Panc1 (cell line): ENCODE results near the gene LDB2. TPM values are rescaled to one million over a fixed set of nuclear protein-coding genes. Genes with fewer than 3 reads are reported as not detected.

Source experiments
- ATAC-seq: fragments of 200-7000 bp; cut with Tn5 transposase; 2 replicates; pipeline ENCODE4 v1.9.1; 2020; ENCODE audit warnings: mild to moderate bottlenecking, moderate library complexity
- BruUV-seq: library from RNA; stranded (reverse); fragments of 400-500 nt; replicated peaks from 2 replicates; lab custom pipeline; 2021; lab: Mats Ljungman, UMichigan
- CTCF ChIA-PET: fragments of 300-600 bp; sonication (Branson Sonifier 250); formaldehyde crosslinking; loops from one replicate; lab custom pipeline; 2022; ENCODE audit warnings: antibody characterized with exemption; lab: Charles Lee
- POLR2A ChIA-PET: fragments of 300-600 bp; sonication (Branson Sonifier 250); formaldehyde crosslinking; loops from one replicate; lab custom pipeline; 2022; ENCODE audit warnings: antibody characterized with exemption; lab: Charles Lee
- DNase-seq: peaks from one replicate; pipeline ENCODE4 v3.0.0-alpha.2; 2010; ENCODE audit warnings: low read depth, low spot score
- H3K27ac ChIP-seq: 2 replicates; pipeline ENCODE4 v1.5.1; 2011; ENCODE audit warnings: mild to moderate bottlenecking, low read length, inconsistent platforms
- H3K27me3 ChIP-seq: fragments of 200-500 bp; sonication (Bioruptor generic); 2 replicates; pipeline ENCODE4 v1.6.0; 2014; ENCODE audit warnings: low read length, inconsistent platforms; ENCODE audit not compliant: control insufficient read depth, insufficient read depth
- H3K36me3 ChIP-seq: fragments of 200-500 bp; sonication (Bioruptor generic); 2 replicates; pipeline ENCODE4 v1.5.1; 2014; ENCODE audit warnings: inconsistent platforms, mild to moderate bottlenecking, low read length, moderate library complexity; ENCODE audit not compliant: control insufficient read depth, insufficient read depth
- H3K4me1 ChIP-seq: 2 replicates; pipeline ENCODE4 v1.5.1; 2011; ENCODE audit warnings: inconsistent platforms, mild to moderate bottlenecking, low read length, moderate library complexity; ENCODE audit not compliant: control insufficient read depth, insufficient read depth
- H3K4me3 ChIP-seq, 2 experiments: 2 replicates each; pipeline ENCODE4 v1.5.1; 2011 to 2012; ENCODE audit warnings: low read depth in 2 of 2, low read length in 2 of 2, mild to moderate bottlenecking in 2 of 2, inconsistent platforms in 1 of 2, moderate library complexity in 1 of 2
- H3K9me3 ChIP-seq: fragments of 200-500 bp; sonication (Bioruptor generic); 2 replicates; pipeline ENCODE4 v1.5.1; 2014; ENCODE audit warnings: low read depth, mild to moderate bottlenecking, inconsistent platforms, low read length, moderate library complexity; ENCODE audit not compliant: control insufficient read depth, insufficient read depth
- POLR2AphosphoS5 ChIP-seq: IDR thresholded peaks from 2 replicates; pipeline ENCODE4 v1.6.1; 2012; ENCODE audit warnings: mild to moderate bottlenecking, low read depth, low read length, moderate library complexity
- SIN3A ChIP-seq: IDR thresholded peaks from 2 replicates; pipeline ENCODE4 v1.6.1; 2012; ENCODE audit warnings: low read depth, mild to moderate bottlenecking, low read length, moderate library complexity, borderline replicate concordance; ENCODE audit not compliant: insufficient read depth
- TCF7L2 ChIP-seq: IDR thresholded peaks from 2 replicates; pipeline ENCODE4 v1.6.1; 2011; ENCODE audit warnings: mild to moderate bottlenecking, low read depth, low read length, inconsistent platforms
- in situ Hi-C: cut with HindIII; loops from 2 replicates; pipeline ENCODE4 v1.10.0; 2016; ENCODE audit warnings: low sequenced_read_pairs, low pct_unique_long_range_greater_than_20kb
- intact Hi-C: fragments of 100-400 bp; cut with micrococcal nuclease; formaldehyde crosslinking; loops from one replicate; pipeline ENCODE4 v1.10.0; 2022; ENCODE audit not compliant: unreplicated experiment
- total RNA-seq: library from RNA; stranded (reverse); gene quantifications from one replicate; pipeline ENCODE4 v1.2.1, GENCODE V29; 2021; ENCODE audit not compliant: unreplicated experiment
- TF ChIP-seq, protein P1 (sequence below): fragments of 450-650 bp; IDR thresholded peaks from 2 replicates; pipeline ENCODE4 v1.5.1; 2017; ENCODE audit warnings: mild to moderate bottlenecking
- TF ChIP-seq, protein P2 (sequence below), 2 experiments: IDR thresholded peaks; 2 replicates each; pipeline ENCODE4 v1.6.1; 2011 to 2012; ENCODE audit warnings: low read depth in 2 of 2, control low read depth in 1 of 2, low read length in 1 of 2, mild to moderate bottlenecking in 1 of 2, moderate library complexity in 1 of 2; ENCODE audit not compliant: insufficient read depth in 1 of 2

LDB2 gene
- total RNA-seq, 1 experiment from 2014 or later: not detected

DNA sequence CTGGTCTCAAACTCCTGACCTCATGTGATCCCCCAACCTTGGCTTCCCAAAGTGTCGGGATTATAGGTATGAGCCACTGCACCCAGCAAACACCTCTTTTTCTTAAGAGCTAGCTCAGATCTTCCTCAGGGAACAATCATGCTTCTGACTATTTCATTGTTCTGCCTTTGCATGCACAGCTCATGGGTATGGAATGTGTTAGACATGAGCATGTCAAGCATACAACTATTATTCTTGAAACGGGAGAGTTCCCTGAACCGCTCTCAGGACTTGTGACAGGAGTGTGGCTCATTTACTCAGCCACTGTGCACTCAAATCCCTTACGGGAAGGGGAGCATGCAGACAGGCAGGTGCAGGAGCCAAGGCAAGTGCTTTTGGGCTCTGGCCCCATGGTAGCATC is 440.5 kb downstream of the LDB2 start:
- in situ Hi-C loops (no loop called here), intact Hi-C loops (no loop called here)
- ChIA-PET CTCF (no interaction called here), POLR2A (no interaction called here)
- H3K27ac ChIP-seq: no peak overlapping the region
- H3K27me3 ChIP-seq: no peaks in the 10 kb centered on the region
- BruUV-seq: no TSS peak
- DNase-seq (no peak), ATAC-seq (no peak)
- no peak for TF ChIP-seq TCF7L2
- TF ChIP-seq, protein P1, sequence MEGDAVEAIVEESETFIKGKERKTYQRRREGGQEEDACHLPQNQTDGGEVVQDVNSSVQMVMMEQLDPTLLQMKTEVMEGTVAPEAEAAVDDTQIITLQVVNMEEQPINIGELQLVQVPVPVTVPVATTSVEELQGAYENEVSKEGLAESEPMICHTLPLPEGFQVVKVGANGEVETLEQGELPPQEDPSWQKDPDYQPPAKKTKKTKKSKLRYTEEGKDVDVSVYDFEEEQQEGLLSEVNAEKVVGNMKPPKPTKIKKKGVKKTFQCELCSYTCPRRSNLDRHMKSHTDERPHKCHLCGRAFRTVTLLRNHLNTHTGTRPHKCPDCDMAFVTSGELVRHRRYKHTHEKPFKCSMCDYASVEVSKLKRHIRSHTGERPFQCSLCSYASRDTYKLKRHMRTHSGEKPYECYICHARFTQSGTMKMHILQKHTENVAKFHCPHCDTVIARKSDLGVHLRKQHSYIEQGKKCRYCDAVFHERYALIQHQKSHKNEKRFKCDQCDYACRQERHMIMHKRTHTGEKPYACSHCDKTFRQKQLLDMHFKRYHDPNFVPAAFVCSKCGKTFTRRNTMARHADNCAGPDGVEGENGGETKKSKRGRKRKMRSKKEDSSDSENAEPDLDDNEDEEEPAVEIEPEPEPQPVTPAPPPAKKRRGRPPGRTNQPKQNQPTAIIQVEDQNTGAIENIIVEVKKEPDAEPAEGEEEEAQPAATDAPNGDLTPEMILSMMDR: no peak
- no peak for TF ChIP-seq POLR2AphosphoS5
- TF ChIP-seq, protein P2, sequence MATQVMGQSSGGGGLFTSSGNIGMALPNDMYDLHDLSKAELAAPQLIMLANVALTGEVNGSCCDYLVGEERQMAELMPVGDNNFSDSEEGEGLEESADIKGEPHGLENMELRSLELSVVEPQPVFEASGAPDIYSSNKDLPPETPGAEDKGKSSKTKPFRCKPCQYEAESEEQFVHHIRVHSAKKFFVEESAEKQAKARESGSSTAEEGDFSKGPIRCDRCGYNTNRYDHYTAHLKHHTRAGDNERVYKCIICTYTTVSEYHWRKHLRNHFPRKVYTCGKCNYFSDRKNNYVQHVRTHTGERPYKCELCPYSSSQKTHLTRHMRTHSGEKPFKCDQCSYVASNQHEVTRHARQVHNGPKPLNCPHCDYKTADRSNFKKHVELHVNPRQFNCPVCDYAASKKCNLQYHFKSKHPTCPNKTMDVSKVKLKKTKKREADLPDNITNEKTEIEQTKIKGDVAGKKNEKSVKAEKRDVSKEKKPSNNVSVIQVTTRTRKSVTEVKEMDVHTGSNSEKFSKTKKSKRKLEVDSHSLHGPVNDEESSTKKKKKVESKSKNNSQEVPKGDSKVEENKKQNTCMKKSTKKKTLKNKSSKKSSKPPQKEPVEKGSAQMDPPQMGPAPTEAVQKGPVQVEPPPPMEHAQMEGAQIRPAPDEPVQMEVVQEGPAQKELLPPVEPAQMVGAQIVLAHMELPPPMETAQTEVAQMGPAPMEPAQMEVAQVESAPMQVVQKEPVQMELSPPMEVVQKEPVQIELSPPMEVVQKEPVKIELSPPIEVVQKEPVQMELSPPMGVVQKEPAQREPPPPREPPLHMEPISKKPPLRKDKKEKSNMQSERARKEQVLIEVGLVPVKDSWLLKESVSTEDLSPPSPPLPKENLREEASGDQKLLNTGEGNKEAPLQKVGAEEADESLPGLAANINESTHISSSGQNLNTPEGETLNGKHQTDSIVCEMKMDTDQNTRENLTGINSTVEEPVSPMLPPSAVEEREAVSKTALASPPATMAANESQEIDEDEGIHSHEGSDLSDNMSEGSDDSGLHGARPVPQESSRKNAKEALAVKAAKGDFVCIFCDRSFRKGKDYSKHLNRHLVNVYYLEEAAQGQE (IDR thresholded peaks at IDR 0.05; ENCODE audit: insufficient read depth in 1 of 2, low read depth in 2 of 2, low read length in 1 of 2): no peak
- TF ChIP-seq SIN3A: no peak
- no peaks in the 10 kb centered on the region for H3K9me3 ChIP-seq
- no peaks in the 10 kb centered on the region for H3K36me3 ChIP-seq
- H3K4me3 ChIP-seq: no peak overlapping the region
- no peaks in the 10 kb centered on the region for H3K4me1 ChIP-seq
